SK-N-SH (cell line): ENCODE data around the gene IQSEC1. TPM values are rescaled to one million over a fixed set of nuclear protein-coding genes. Genes with fewer than 3 reads are reported as not detected.

Source experiments
- CTCF ChIA-PET: fragments of 300-600, 350-600 bp; formaldehyde crosslinking; extraction: SDS; loops from one replicate; lab custom pipeline; 2021; lab: Yijun Ruan, JAX
- POLR2A ChIA-PET: fragments of 350-600 bp; sonication (Branson Sonifier 250); formaldehyde crosslinking; extraction: SDS; loops from one replicate; lab custom pipeline; 2020; ENCODE audit warnings: antibody characterized with exemption, inconsistent platforms; lab: Yijun Ruan, JAX
- DNase-seq: peaks from one replicate; pipeline ENCODE4 v3.0.0; 2012
- H2AFZ ChIP-seq: fragments of 200-600 bp; sonication (generic); 2 replicates; pipeline ENCODE4 v1.8.1; 2016; ENCODE audit warnings: antibody characterized with exemption, mild to moderate bottlenecking, low read depth
- H3F3A ChIP-seq: fragments of 200-600 bp; sonication (generic); replicated peaks from 2 replicates; pipeline ENCODE3; 2016; ENCODE audit warnings: antibody characterized with exemption, mild to moderate bottlenecking; ENCODE audit not compliant: insufficient read depth
- H3K27ac ChIP-seq, 2 experiments: fragments of 200-500 bp in 1 of 2; fragments of 200-600 bp in 1 of 2; sonication (Bioruptor generic) in 1 of 2; sonication (generic), shearing (Covaris generic) in 1 of 2; 2 replicates each; pipeline versions ENCODE4 v1.5.1 to v1.6.1; 2014 to 2016; ENCODE audit warnings: low read depth in 2 of 2, inconsistent platforms in 1 of 2, low read length in 1 of 2, mild to moderate bottlenecking in 1 of 2, mixed read lengths in 1 of 2
- H3K27me3 ChIP-seq: fragments of 200-600 bp; sonication (generic), shearing (Covaris generic); 2 replicates; pipeline ENCODE4 v1.6.1; 2016; ENCODE audit warnings: mixed run types; ENCODE audit not compliant: insufficient read depth
- H3K36me3 ChIP-seq, 2 experiments: fragments of 200-500 bp in 1 of 2; fragments of 200-600 bp in 1 of 2; sonication (Bioruptor generic) in 1 of 2; sonication (generic) in 1 of 2; replicated peaks in 1 of 2; 2 replicates each; pipeline versions ENCODE3 to v1.5.1; 2014 to 2016; ENCODE audit warnings: low read length in 1 of 2, mild to moderate bottlenecking in 1 of 2; ENCODE audit not compliant: insufficient read depth in 2 of 2, control insufficient read depth in 1 of 2
- H3K4me1 ChIP-seq, 2 experiments: fragments of 200-500 bp in 1 of 2; fragments of 200-600 bp in 1 of 2; sonication (Bioruptor generic) in 1 of 2; sonication (generic), shearing (Covaris generic) in 1 of 2; 2 replicates each; pipeline versions ENCODE4 v1.5.1 to v1.6.1; 2014 to 2016; ENCODE audit warnings: low read depth in 1 of 2, low read length in 1 of 2, mixed run types in 1 of 2; ENCODE audit not compliant: insufficient read depth in 2 of 2, control insufficient read depth in 1 of 2
- H3K4me2 ChIP-seq: fragments of 200-600 bp; sonication (generic), shearing (Covaris generic); 2 replicates; pipeline ENCODE4 v1.6.1; 2017; ENCODE audit warnings: mixed run types
- H3K4me3 ChIP-seq, 2 experiments: fragments of 200-500 bp in 1 of 2; fragments of 200-600 bp in 1 of 2; sonication (Bioruptor generic) in 1 of 2; sonication (generic), shearing (Covaris generic) in 1 of 2; 2 replicates each; pipeline versions ENCODE4 v1.5.1 to v1.8.1; 2014 to 2016; ENCODE audit warnings: low read depth in 2 of 2, inconsistent platforms in 1 of 2, low read length in 1 of 2, mild to moderate bottlenecking in 1 of 2, mixed read lengths in 1 of 2, moderate library complexity in 1 of 2
- H3K79me2 ChIP-seq: fragments of 200-600 bp; sonication (generic); 2 replicates; pipeline ENCODE4 v1.8.1; 2017; ENCODE audit warnings: mild to moderate bottlenecking; ENCODE audit not compliant: insufficient read depth
- H3K9ac ChIP-seq: fragments of 200-600 bp; sonication (generic); 2 replicates; pipeline ENCODE4 v1.6.1; 2017; ENCODE audit warnings: mixed run types
- H3K9me2 ChIP-seq: fragments of 200-600 bp; sonication (generic); 2 replicates; pipeline ENCODE4 v1.6.1; 2017; ENCODE audit warnings: mixed run types
- H3K9me3 ChIP-seq: fragments of 200-600 bp; sonication (generic); 2 replicates; pipeline ENCODE4 v1.6.1; 2017; ENCODE audit warnings: mixed run types, mild to moderate bottlenecking, moderate library complexity
- H4K20me1 ChIP-seq: fragments of 200-600 bp; sonication (generic); 2 replicates; pipeline ENCODE4 v1.6.1; 2017; ENCODE audit warnings: mild to moderate bottlenecking, mixed run types; ENCODE audit not compliant: insufficient read depth
- CHD2 ChIP-seq: fragments of 150-350 bp; IDR thresholded peaks from 2 replicates; pipeline ENCODE4 v1.6.1; 2018; ENCODE audit warnings: low read length; ENCODE audit not compliant: partially characterized antibody
- CTCF ChIP-seq: fragments of 200-600 bp; sonication (generic); IDR thresholded peaks from 2 replicates; pipeline ENCODE4 v1.6.1; 2017; ENCODE audit warnings: antibody characterized with exemption, mild to moderate bottlenecking, moderate library complexity
- ELF1 ChIP-seq: IDR thresholded peaks from 2 replicates; pipeline ENCODE4 v1.4.0; 2012
- EP300 ChIP-seq, 2 experiments: IDR thresholded peaks; 2 replicates each; pipeline versions ENCODE4 v1.4.0 to v1.6.1; 2012; ENCODE audit warnings: borderline replicate concordance in 1 of 2, low read depth in 1 of 2, low read length in 1 of 2
- FOXM1 ChIP-seq: IDR thresholded peaks from 2 replicates; pipeline ENCODE4 v1.4.0; 2012; ENCODE audit warnings: low read depth, mild to moderate bottlenecking
- IRF3 ChIP-seq: fragments of 150-350 bp; IDR thresholded peaks from 2 replicates; pipeline ENCODE4 v1.6.1; 2016; ENCODE audit warnings: mild to moderate bottlenecking, low read depth, low read length
- MEF2A ChIP-seq: IDR thresholded peaks from 2 replicates; pipeline ENCODE4 v1.4.0; 2012; ENCODE audit warnings: low read depth, borderline replicate concordance
- PBX3 ChIP-seq: IDR thresholded peaks from 2 replicates; pipeline ENCODE4; 2012
- RAD21 ChIP-seq: IDR thresholded peaks from 2 replicates; pipeline ENCODE4 v1.6.1; 2012; ENCODE audit warnings: mild to moderate bottlenecking, low read length
- RCOR1 ChIP-seq: fragments of 150-350 bp; IDR thresholded peaks from 2 replicates; pipeline ENCODE4 v1.6.1; 2017; ENCODE audit warnings: antibody characterized with exemption, low read length
- RXRA ChIP-seq: IDR thresholded peaks from 2 replicates; pipeline ENCODE4 v1.4.0; 2012; ENCODE audit warnings: low read depth, mild to moderate bottlenecking, borderline replicate concordance
- SIN3A ChIP-seq: IDR thresholded peaks from 2 replicates; pipeline ENCODE4 v1.6.1; 2012; ENCODE audit warnings: low read depth, mild to moderate bottlenecking, low read length, moderate library complexity, borderline replicate concordance
- TCF12 ChIP-seq: IDR thresholded peaks from 2 replicates; pipeline ENCODE4 v1.4.0; 2012
- WGBS: methylation state at CpG from one replicate; pipeline ENCODE4 v1.1.6; 2017; ENCODE audit warnings: low lambda C conversion rate; 5-methylcytosine and 5-hydroxymethylcytosine counted together
- polyA plus RNA-seq, 3 experiments: library from polyadenylated mRNA; depleted of rRNA; stranded (reverse); fragments of >200 nt; gene quantifications; 2 replicates each; pipeline ENCODE4 v1.2.3, GENCODE V29; 2012

Gene IQSEC1
- polyA plus RNA-seq, 1 of the 3 experiments (the other 2 are of a cell fraction), result 6.2 TPM

GRCh38 chr3:13044496-13045240 is 28.6 kb downstream of the IQSEC1 start:
- WGBS, result 72% methylated on average over 9 of the region's 13 CpGs
- POLR2A ChIA-PET, result no interaction called here

GRCh38 chr3:13043656-13044055 is 29.6 kb downstream of the IQSEC1 start:
- no peaks in the 10 kb centered on the region for H3K36me3 ChIP-seq
- no peak overlapping the region for H2AFZ ChIP-seq
- H3K9ac ChIP-seq, result no peak overlapping the region
- no peaks in the 10 kb centered on the region for H3K79me2 ChIP-seq
- peak overlapping the region in 1 of 2 experiments; percentile 99; a peak in 2 of 4 replicates for H3K27ac ChIP-seq
- WGBS, result 76% methylated on average over 9 of the region's 9 CpGs
- no peak for DNase-seq
- TF ChIP-seq ELF1 (no peak), IRF3 (no peak), RXRA (no peak)
- no peaks in the 10 kb centered on the region for H4K20me1 ChIP-seq
- no peak overlapping the region for H3K4me3 ChIP-seq
- H3K27me3 ChIP-seq, result peaks cover 6% of the 10 kb centered on the region; the same call in 1 of the 2 replicates
- no peaks in the 10 kb centered on the region for H3F3A ChIP-seq
- CTCF ChIA-PET, result no interaction called here
- H3K9me2 ChIP-seq, result no peaks in the 10 kb centered on the region
- no peak overlapping the region for H3K4me2 ChIP-seq
- POLR2A ChIA-PET, result interaction anchor here (1.9 kb wide), 1 partner anchor 21 kb away, joined by 6 read pairs; no protein-coding TSS in a partner anchor
- peaks cover 0 to 89% of the 10 kb centered on the region in 2 experiments; a peak in 2 of 4 replicates for H3K4me1 ChIP-seq
- no peaks in the 10 kb centered on the region for H3K9me3 ChIP-seq

More at GRCh38 chr3:13044496-13045240, 28.6 kb downstream of the IQSEC1 start:
- peak overlapping the region in 1 of 2 experiments; percentile 99; a peak in 2 of 4 replicates for H3K27ac ChIP-seq
- peaks cover 3% of the 10 kb centered on the region; the same call in 1 of the 2 replicates for H3K27me3 ChIP-seq
- H3K9me2 ChIP-seq, result no peaks in the 10 kb centered on the region
- TF ChIP-seq PBX3, result no peak
- TF ChIP-seq RCOR1, result no peak
- TF ChIP-seq TCF12, result no peak
- TF ChIP-seq RXRA, result no peak
- no peak for TF ChIP-seq CTCF
- no peak for TF ChIP-seq ELF1
- TF ChIP-seq MEF2A, result no peak
- no peak for TF ChIP-seq EP300 (IDR thresholded peaks at IDR 0.05; ENCODE audit: borderline replicate concordance in 1 of 2, low read depth in 1 of 2, low read length in 1 of 2)
- TF ChIP-seq SIN3A, result no peak
- TF ChIP-seq CHD2, result no peak
- TF ChIP-seq RAD21, result no peak
- TF ChIP-seq FOXM1, result no peak
- H4K20me1 ChIP-seq, result no peaks in the 10 kb centered on the region
- no peaks in the 10 kb centered on the region for H3K79me2 ChIP-seq
- CTCF ChIA-PET, result interaction anchor here (0.8 kb wide), 1 partner anchor 13 kb away, joined by 3 read pairs; no protein-coding TSS in a partner anchor
- no peak overlapping the region for H2AFZ ChIP-seq
- no peak overlapping the region for H3K4me2 ChIP-seq
- no peak overlapping the region for H3K4me3 ChIP-seq
- H3K9me3 ChIP-seq, result no peaks in the 10 kb centered on the region
- H3K9ac ChIP-seq, result no peak overlapping the region
- DNase-seq, result no peak
- H3K4me1 ChIP-seq, result peaks cover 0 to 79% of the 10 kb centered on the region in 2 experiments; a peak in 2 of 4 replicates
- H3F3A ChIP-seq, result no peaks in the 10 kb centered on the region
- no peaks in the 10 kb centered on the region for H3K36me3 ChIP-seq
